IPS-18c (cell line): ENCODE measurements around the gene EPHA7.

Experiments
- H3K4me3 ChIP-seq: 2 replicates; pipeline ENCODE4 v1.7.0; 2013; ENCODE audit warnings: low read depth, mild to moderate bottlenecking, low read length, moderate library complexity; ENCODE audit not compliant: insufficient read depth
- H3K9me3 ChIP-seq: one replicate; pipeline ENCODE4 v1.6.1; 2013; ENCODE audit warnings: mild to moderate bottlenecking, low read length, moderate library complexity; ENCODE audit not compliant: control insufficient read depth, insufficient read depth

EPHA7 gene

GRCh38 chr6:93407186-93407585, 12.2 kb downstream of the EPHA7 start:
- H3K9me3 ChIP-seq, result no peaks in the 10 kb centered on the region

GRCh38 chr6:93403390-93403789, 16.0 kb downstream of the EPHA7 start:
- H3K9me3 ChIP-seq, result no peaks in the 10 kb centered on the region
- no peak overlapping the region for H3K4me3 ChIP-seq

More at GRCh38 chr6:93407186-93407585, 12.2 kb downstream of the EPHA7 start:
- H3K4me3 ChIP-seq, result no peak overlapping the region

- no peak overlapping the region for H3K4me3 ChIP-seq
- no peaks in the 10 kb centered on the region for H3K9me3 ChIP-seq
These were observed 20.6 kb downstream of the EPHA7 start for GRCh38 chr6:93398723-93399122.

- Histone ChIP-seq H3K4me3 (no peak overlapping the region), H3K9me3 (no peaks in the 10 kb centered on the region)
These were observed 24.9 kb downstream of the EPHA7 start for GRCh38 chr6:93394471-93394870.

GRCh38 chr6:93393554-93394074, 25.7 kb downstream of the EPHA7 start:
- H3K9me3 ChIP-seq, result no peaks in the 10 kb centered on the region
- no peak overlapping the region for H3K4me3 ChIP-seq

GRCh38 chr6:93392797-93393196, 26.6 kb downstream of the EPHA7 start:
- H3K4me3 ChIP-seq, result no peak overlapping the region
- no peaks in the 10 kb centered on the region for H3K9me3 ChIP-seq

GRCh38 chr6:93391965-93392364, 27.4 kb downstream of the EPHA7 start:
- Histone ChIP-seq H3K9me3 (no peaks in the 10 kb centered on the region), H3K4me3 (no peak overlapping the region)

GRCh38 chr6:93389192-93389591, 30.2 kb downstream of the EPHA7 start:
- Histone ChIP-seq H3K4me3 (no peak overlapping the region), H3K9me3 (no peaks in the 10 kb centered on the region)

GRCh38 chr6:93388070-93388469, 31.3 kb downstream of the EPHA7 start:
- Histone ChIP-seq H3K9me3 (no peaks in the 10 kb centered on the region), H3K4me3 (no peak overlapping the region)

GRCh38 chr6:93376026-93376540, 43.3 kb downstream of the EPHA7 start:
- H3K9me3 ChIP-seq, result no peaks in the 10 kb centered on the region
- H3K4me3 ChIP-seq, result no peak overlapping the region

- H3K9me3 ChIP-seq, result no peaks in the 10 kb centered on the region
These were observed 45.9 kb downstream of the EPHA7 start for GRCh38 chr6:93373445-93373844.

GRCh38 chr6:93371756-93372155, 47.6 kb downstream of the EPHA7 start:
- H3K9me3 ChIP-seq, result no peaks in the 10 kb centered on the region
- H3K4me3 ChIP-seq, result no peak overlapping the region

More at GRCh38 chr6:93373445-93373844, 45.9 kb downstream of the EPHA7 start:
- H3K4me3 ChIP-seq, result no peak overlapping the region

GRCh38 chr6:93369586-93370134, 49.7 kb downstream of the EPHA7 start:
- Histone ChIP-seq H3K9me3 (no peaks in the 10 kb centered on the region), H3K4me3 (no peak overlapping the region)

- H3K9me3 ChIP-seq, result no peaks in the 10 kb centered on the region
- H3K4me3 ChIP-seq, result no peak overlapping the region
These were observed 52.9 kb downstream of the EPHA7 start for GRCh38 chr6:93366506-93366905.

- Histone ChIP-seq H3K4me3 (no peak overlapping the region), H3K9me3 (no peaks in the 10 kb centered on the region)
These were observed 53.9 kb downstream of the EPHA7 start for GRCh38 chr6:93365445-93365844.

- H3K4me3 ChIP-seq, result no peak overlapping the region
- H3K9me3 ChIP-seq, result no peaks in the 10 kb centered on the region
These were observed 60.9 kb downstream of the EPHA7 start for GRCh38 chr6:93358435-93358834.

GRCh38 chr6:93352604-93353003, 66.8 kb downstream of the EPHA7 start:
- no peaks in the 10 kb centered on the region for H3K9me3 ChIP-seq
- no peak overlapping the region for H3K4me3 ChIP-seq

- Histone ChIP-seq H3K9me3 (no peaks in the 10 kb centered on the region), H3K4me3 (no peak overlapping the region)
These were observed 68.1 kb downstream of the EPHA7 start for GRCh38 chr6:93351222-93351621.

GRCh38 chr6:93350774-93351173, 68.6 kb downstream of the EPHA7 start:
- H3K9me3 ChIP-seq, result no peaks in the 10 kb centered on the region
- H3K4me3 ChIP-seq, result no peak overlapping the region
